Body of pancreas (tissue), 4 donors: ENCODE measurements around the gene STK39. TPM values are rescaled to one million over a fixed set of nuclear protein-coding genes. Genes with fewer than 3 reads are reported as not detected.

Source experiments
- ATAC-seq: fragments of 150-250 bp; one replicate; pipeline ENCODE4 v1.9.1; 2016
- DNase-seq, 4 donors: peaks; one replicate each; pipeline ENCODE4 v3.0.0-alpha.2; 2019
- H3K27ac ChIP-seq, 4 donors: fragments of 200-600 bp; sonication (generic); 1 replicate in 3 of 4; 2 replicates in 1 of 4; pipeline versions ENCODE4 v1.5.1 to v1.6.1; 2016 to 2019; ENCODE audit warnings: mild to moderate bottlenecking in 1 of 4, mixed read lengths in 1 of 4, moderate library complexity in 1 of 4
- H3K27me3 ChIP-seq, 2 donors: fragments of 200-600 bp; sonication (generic); one replicate each; pipeline ENCODE4 v1.6.0; 2016; ENCODE audit warnings: mild to moderate bottlenecking in 1 of 2
- H3K36me3 ChIP-seq, 2 donors: fragments of 200-600 bp; sonication (generic); replicated peaks in 1 of 2; 2 replicates each; pipeline ENCODE4 v1.5.1; 2016; ENCODE audit warnings: low read depth in 2 of 2; ENCODE audit not compliant: insufficient read depth in 1 of 2
- H3K4me1 ChIP-seq: fragments of 200-600 bp; sonication (generic); one replicate; pipeline ENCODE4 v1.6.0; 2016
- H3K4me3 ChIP-seq, 2 donors: fragments of 200-600 bp; sonication (generic); 1 replicate in 1 of 2; 2 replicates in 1 of 2; pipeline ENCODE4 v1.5.1; 2016 to 2019
- H3K9me3 ChIP-seq, 3 donors: fragments of 200-600 bp; sonication (generic); 1 replicate in 2 of 3; 2 replicates in 1 of 3; pipeline ENCODE4 v1.5.1; 2016
- POLR2A ChIP-seq, 3 donors: fragments of 450-650 bp; IDR thresholded peaks; one replicate each; pipeline ENCODE4 v1.6.1; 2016; ENCODE audit warnings: antibody characterized with exemption in 3 of 3, mild to moderate bottlenecking in 2 of 3
- WGBS, 2 donors: methylation state at CpG; one replicate each; pipeline ENCODE4 v1.1.5; 2017; 5-methylcytosine and 5-hydroxymethylcytosine counted together
- intact Hi-C: fragments of 100-400 bp; cut with DNase I; formaldehyde crosslinking; loops from one replicate; pipeline ENCODE4 v1.15.1; 2023
- total RNA-seq, 2 donors: library from RNA; depleted of rRNA; stranded (reverse); fragments of >200 nt; gene quantifications; one replicate each; pipeline ENCODE4 v1.1.0, GENCODE V29; 2016
- TF ChIP-seq, protein P1 (sequence below), 7 experiments: fragments of 450-650 bp in 4 of 7; fragments of 200-600 bp in 3 of 7; sonication (generic) in 3 of 7; IDR thresholded peaks; one replicate each; pipeline ENCODE4 v1.5.1; 2016 to 2019; ENCODE audit warnings: antibody characterized with exemption in 7 of 7

Gene STK39
- total RNA-seq, 2 donors from 2014 or later, result 12.9 to 15.8 TPM

- H3K36me3 ChIP-seq, result no peaks in the 10 kb centered on the region
- H3K4me3 ChIP-seq, result no peak overlapping the region
- no peak for DNase-seq
- no peak overlapping the region for H3K27ac ChIP-seq
- intact Hi-C loops, result no loop called here
- H3K4me1 ChIP-seq, result peaks cover 26% of the 10 kb centered on the region
- no peak for ATAC-seq
- no peaks in the 10 kb centered on the region for H3K27me3 ChIP-seq
- H3K9me3 ChIP-seq, result no peaks in the 10 kb centered on the region
- 59 to 60% methylated on average over 2 of the region's 2 CpGs for WGBS, 2 donors
- TF ChIP-seq, protein P1, sequence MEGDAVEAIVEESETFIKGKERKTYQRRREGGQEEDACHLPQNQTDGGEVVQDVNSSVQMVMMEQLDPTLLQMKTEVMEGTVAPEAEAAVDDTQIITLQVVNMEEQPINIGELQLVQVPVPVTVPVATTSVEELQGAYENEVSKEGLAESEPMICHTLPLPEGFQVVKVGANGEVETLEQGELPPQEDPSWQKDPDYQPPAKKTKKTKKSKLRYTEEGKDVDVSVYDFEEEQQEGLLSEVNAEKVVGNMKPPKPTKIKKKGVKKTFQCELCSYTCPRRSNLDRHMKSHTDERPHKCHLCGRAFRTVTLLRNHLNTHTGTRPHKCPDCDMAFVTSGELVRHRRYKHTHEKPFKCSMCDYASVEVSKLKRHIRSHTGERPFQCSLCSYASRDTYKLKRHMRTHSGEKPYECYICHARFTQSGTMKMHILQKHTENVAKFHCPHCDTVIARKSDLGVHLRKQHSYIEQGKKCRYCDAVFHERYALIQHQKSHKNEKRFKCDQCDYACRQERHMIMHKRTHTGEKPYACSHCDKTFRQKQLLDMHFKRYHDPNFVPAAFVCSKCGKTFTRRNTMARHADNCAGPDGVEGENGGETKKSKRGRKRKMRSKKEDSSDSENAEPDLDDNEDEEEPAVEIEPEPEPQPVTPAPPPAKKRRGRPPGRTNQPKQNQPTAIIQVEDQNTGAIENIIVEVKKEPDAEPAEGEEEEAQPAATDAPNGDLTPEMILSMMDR (IDR thresholded peaks at IDR 0.05), result no peak
- TF ChIP-seq POLR2A (IDR thresholded peaks at IDR 0.05), result no peak
Observed at GRCh38 chr2:167925758-167926157, 321.6 kb downstream of the STK39 start.

DNA sequence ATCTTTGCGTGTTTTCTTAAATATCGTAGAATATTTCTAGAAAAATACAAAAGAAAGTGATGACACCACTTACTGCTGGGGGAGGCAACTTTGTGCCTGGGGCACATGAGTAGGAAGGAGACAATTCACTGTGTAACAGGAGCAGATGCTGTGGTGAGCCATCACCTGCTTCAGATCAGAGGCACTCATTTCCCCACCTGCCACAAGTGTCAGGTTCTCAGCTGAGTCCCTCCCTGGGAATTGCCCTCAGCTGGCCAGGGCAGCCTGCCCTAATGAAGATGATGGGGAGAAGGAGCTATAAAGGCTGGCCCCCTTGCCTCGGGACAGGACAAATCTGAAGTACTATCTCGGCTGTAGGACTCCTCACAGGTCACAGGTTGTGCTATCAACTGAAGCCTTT lies 322.8 kb downstream of the STK39 start:
- Histone ChIP-seq H3K27ac (no peak overlapping the region), H3K36me3 (no peaks in the 10 kb centered on the region), H3K4me3 (no peak overlapping the region), H3K9me3 (no peaks in the 10 kb centered on the region), H3K4me1 (peaks cover 23% of the 10 kb centered on the region), H3K27me3 (no peaks in the 10 kb centered on the region)
- WGBS, 2 donors, result 91 to 93% methylated on average over 4 of the region's 4 CpGs
- no peak for DNase-seq
- no peak for ATAC-seq
- intact Hi-C loops, result no loop called here
- no peak for TF ChIP-seq POLR2A (IDR thresholded peaks at IDR 0.05)
- TF ChIP-seq, protein P1 (IDR thresholded peaks at IDR 0.05), result no peak

GRCh38 chr2:167916756-167917155 lies 330.6 kb downstream of the STK39 start:
- ATAC-seq, result no peak
- WGBS, 2 donors, result 92 to 97% methylated on average over 1 of the region's 1 CpG
- Histone ChIP-seq H3K27me3 (no peaks in the 10 kb centered on the region), H3K4me3 (no peak overlapping the region), H3K4me1 (no peaks in the 10 kb centered on the region), H3K9me3 (no peaks in the 10 kb centered on the region), H3K36me3 (no peaks in the 10 kb centered on the region), H3K27ac (no peak overlapping the region)
- DNase-seq, result no peak
- intact Hi-C loops, result no loop called here
- TF ChIP-seq, protein P1 (IDR thresholded peaks at IDR 0.05), result no peak
- no peak for TF ChIP-seq POLR2A (IDR thresholded peaks at IDR 0.05)

DNA sequence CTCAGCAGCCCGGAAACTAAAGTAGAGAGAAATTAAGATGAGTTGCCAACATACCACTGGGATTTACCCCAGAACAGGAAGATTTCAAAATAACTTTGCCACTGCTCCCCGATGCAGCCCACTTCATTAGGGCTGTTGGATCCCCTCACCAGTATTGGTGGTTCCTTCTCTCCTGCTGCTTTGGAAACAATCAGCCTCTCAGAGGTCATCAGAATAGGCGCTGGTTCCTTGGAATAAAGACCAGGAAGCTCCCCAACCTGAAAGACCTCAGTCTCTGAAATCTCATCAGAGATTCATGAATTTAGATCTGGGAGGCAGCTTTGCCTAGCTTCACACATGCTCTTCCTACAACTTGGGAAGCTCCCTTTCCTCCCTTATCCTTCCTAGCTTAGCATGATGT lies 332.4 kb downstream of the STK39 start:
- no peak overlapping the region for H3K27ac ChIP-seq
- no peaks in the 10 kb centered on the region for H3K36me3 ChIP-seq
- no peak for DNase-seq
- intact Hi-C loops, result no loop called here
- no peaks in the 10 kb centered on the region for H3K27me3 ChIP-seq
- no peak for ATAC-seq
- TF ChIP-seq, protein P1 (IDR thresholded peaks at IDR 0.05), result no peak
- no peak for TF ChIP-seq POLR2A (IDR thresholded peaks at IDR 0.05)
- no peak overlapping the region for H3K4me3 ChIP-seq
- 88 to 98% methylated on average over 3 of the region's 3 CpGs for WGBS, 2 donors
- no peaks in the 10 kb centered on the region for H3K9me3 ChIP-seq
- H3K4me1 ChIP-seq, result no peaks in the 10 kb centered on the region

- DNase-seq, result no peak
- TF ChIP-seq POLR2A (IDR thresholded peaks at IDR 0.05), result no peak
- TF ChIP-seq, protein P1 (IDR thresholded peaks at IDR 0.05), result no peak
- Histone ChIP-seq H3K36me3 (no peaks in the 10 kb centered on the region), H3K27me3 (no peaks in the 10 kb centered on the region), H3K9me3 (no peaks in the 10 kb centered on the region), H3K4me3 (no peak overlapping the region), H3K4me1 (no peaks in the 10 kb centered on the region), H3K27ac (no peak overlapping the region)
- intact Hi-C loops, result no loop called here
- 77 to 78% methylated on average over 6 of the region's 6 CpGs for WGBS, 2 donors
- no peak for ATAC-seq
Observed at GRCh38 chr2:167908786-167909185, 338.6 kb downstream of the STK39 start.
